ENCODE measurements around the gene UPK3A.

GRCh38 chr22:45318168-45318557 is 33.4 kb downstream of the UPK3A start:
- TF ChIP-seq, protein P1, sequence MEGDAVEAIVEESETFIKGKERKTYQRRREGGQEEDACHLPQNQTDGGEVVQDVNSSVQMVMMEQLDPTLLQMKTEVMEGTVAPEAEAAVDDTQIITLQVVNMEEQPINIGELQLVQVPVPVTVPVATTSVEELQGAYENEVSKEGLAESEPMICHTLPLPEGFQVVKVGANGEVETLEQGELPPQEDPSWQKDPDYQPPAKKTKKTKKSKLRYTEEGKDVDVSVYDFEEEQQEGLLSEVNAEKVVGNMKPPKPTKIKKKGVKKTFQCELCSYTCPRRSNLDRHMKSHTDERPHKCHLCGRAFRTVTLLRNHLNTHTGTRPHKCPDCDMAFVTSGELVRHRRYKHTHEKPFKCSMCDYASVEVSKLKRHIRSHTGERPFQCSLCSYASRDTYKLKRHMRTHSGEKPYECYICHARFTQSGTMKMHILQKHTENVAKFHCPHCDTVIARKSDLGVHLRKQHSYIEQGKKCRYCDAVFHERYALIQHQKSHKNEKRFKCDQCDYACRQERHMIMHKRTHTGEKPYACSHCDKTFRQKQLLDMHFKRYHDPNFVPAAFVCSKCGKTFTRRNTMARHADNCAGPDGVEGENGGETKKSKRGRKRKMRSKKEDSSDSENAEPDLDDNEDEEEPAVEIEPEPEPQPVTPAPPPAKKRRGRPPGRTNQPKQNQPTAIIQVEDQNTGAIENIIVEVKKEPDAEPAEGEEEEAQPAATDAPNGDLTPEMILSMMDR (IDR thresholded peaks at IDR 0.05), result no peak
- no peak for TF ChIP-seq POLR2A (IDR thresholded peaks at IDR 0.05)
